Fibroblast of skin of abdomen (primary cell): Measurements from ENCODE around the gene LBX2.
"Not testable (repeated sequence)": the region's sequence is repeated elsewhere in the genome, so short reads cannot be mapped to it uniquely, and the experiment has no call there.

Experiments
- DNase-seq: peaks from one replicate; pipeline ENCODE4 v3.0.0-alpha.2; 2013

LBX2 gene

DNA sequence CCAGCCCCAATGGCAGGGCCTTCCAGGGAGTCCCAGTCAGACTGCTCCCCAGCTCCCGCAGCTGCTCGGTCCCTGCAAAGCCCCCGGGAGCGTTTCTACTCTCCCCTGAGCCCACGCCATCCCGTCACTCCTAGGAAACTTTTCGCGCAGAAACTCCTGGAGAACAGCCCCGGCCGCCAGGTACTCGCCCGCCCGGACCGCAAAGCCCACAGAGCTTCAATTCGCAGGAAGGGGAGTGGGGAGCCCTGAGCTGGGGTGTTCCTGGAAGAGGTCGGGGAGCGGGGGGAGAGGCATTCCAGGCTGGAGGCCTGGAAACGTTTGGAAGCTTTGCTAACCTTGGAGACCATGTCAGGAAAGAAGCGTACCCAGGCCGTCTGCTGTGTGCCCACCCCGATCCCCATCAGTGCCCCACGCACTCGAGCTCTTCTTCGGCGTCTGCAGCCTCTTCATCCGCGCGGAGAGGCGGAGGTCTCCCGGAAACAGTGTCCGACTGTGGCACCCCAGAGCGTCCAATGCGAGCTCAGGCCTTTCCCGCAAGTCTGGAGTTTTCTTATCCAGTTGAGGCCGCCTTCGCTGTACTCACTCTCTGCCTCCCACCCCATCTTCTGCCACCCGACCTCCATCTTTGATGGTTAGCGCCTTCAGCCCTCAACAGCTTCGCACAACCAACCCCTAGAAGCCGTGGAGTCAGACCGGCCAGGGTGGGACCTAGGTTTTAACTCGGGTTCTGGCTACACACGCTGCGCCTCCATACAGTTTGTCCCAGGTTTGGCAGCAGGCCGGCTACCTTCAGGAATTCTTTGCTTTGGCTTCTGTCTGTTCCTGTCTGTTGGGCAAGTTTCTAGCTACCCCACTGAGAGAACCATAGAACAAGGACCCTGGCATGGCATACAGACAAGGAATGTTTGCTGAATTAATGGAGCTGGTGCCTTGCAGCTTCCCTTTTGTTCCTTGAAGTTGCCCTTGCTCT lies 4.4 kb upstream of the LBX2 start:
- DNase-seq, result no peak

- peak; percentile 77 for DNase-seq
Measured at GRCh38 chr2:74502720-74503505, 3.5 kb upstream of the LBX2 start.

DNA sequence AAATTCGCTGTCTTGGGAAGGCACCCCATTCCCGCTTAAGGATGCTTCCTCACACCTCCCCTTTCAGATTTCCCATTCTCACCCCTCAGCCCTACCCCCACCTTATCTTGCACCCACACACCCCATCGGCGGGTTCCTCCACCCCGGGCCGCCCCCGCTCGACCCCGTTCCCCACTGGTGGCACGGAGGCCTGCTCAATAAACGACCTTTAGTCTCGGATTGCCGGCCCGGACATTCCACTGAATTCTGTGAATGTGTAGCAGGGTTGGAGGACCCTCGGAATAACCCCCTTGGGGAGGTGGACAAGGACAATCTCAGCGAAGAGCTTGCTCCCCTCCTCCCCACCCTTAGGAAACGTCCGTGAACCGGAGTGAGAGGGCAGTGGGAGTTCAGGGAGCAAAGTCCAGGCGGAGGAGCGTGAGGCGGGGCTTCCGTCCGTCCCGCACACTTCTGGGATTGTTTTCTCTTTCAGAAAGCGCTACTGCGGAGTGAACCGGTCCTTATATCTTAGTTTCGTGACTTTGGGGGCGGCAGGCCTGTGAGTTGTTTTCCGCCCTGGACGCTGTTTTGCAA lies 2.8 kb upstream of the LBX2 start:
- no peak for DNase-seq

DNA sequence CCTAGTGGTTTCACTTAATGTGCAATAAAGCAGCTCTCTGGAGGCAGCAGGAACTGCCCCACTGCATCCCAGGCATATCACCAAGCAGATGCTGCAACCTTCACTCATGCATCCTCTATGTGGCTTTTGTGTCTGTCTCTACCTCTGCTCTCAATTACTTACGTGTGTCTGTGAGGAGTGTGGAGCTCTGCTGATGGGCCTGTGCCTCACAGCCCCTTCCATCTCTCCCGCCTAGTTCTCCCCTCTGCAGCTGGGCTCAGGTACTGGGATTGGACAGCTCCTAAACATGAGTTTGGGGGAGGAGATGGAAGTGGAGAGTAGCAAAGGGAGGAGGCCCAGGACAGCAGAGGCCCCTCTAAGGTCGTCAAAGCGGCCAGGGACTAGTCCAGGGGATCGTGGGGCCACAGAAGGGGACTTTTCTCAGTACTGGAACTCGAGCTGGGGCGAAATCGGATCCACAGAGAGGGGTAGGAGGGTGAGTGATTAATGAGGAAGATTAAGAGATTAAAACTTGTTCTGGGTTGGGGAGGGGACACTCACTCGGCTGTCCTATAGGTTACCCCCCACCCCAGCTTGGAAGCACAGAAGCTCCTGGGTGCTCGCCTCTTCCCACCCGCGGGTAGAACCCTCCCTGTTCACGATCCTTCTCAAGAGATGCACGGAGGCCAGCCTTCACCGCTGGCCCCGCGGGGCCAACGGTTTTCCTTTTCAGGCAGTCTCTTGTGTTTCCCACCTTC lies 2.1 kb upstream of the LBX2 start:
- no peak for DNase-seq

- DNase-seq, result no peak
Measured at GRCh38 chr2:74500578-74500946, 1.2 kb upstream of the LBX2 start.

DNA sequence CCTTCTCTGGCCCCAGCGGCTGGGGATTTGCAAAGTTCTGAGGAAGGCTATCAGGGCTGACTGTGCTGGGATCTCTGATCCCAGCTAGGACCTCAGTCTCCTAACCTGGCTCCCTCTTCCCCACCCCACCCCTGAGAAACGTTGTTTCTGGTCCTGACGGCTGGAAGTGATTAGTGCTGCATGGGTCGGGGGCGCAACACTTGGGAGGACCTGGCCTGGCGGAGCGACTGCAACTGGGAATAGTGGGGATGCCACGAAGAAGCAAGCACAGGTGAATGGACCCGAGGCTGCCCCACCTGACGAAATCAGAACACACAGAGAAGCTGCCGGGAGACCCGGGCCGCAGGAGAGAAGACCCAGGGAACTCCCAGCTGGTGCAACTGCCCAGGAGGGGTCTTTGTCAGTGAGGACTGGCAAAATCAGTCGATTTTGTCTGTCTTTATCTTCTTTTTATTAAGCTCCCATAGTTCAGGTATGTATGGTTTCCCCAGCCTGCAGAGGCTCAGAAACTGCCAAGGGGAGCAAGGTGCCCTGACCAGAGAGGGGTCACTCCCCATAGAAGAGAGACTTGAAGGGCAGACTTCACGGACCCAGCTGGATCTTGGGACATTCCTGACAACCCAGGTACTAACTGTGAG lies 656 bp upstream of the LBX2 start:
- DNase-seq, result no peak

GRCh38 chr2:74498500-74499266 lies 720 bp downstream of the LBX2 start:
- DNase-seq, result no peak

- no peak for DNase-seq
Measured at GRCh38 chr2:74497777-74498499, 1.5 kb downstream of the LBX2 start.

DNA sequence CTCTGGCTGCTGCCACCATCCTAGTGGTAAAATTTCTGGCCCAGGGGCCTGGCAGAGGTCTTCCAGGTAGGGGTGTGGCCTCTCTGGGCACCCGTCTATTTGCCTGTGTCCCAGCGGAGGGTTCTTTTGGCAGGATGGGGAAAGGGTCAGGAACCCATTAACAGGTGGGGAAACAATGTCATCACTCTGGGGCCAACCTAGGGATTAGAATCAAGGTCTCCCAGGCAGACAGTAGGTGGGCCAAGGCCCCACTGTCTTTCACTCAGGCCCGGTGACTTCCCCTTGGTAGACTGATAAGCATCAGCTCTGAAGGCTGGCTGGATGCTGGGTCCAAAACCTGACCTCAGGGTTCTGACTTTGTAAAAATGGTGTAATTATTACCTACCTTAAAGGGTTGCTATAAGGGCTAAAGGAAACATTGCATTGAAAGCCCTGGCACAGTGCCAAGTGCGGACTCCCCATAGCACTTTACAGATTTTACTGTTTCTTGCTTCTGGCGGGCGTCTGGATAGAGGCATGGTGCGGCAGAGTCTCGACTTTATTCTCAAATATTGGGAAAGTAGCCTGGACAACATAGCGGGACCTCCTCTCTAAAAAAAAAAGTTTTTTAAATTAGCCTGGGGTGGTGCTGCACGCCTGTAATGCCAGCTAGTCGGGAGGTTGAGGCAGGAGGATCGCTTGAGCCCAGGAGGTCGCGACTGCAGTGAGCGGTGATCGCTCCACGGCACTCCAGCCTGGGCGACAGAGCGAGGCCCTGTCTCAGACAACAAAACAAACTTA lies 2.2 kb downstream of the LBX2 start:
- DNase-seq, result no peak

DNA sequence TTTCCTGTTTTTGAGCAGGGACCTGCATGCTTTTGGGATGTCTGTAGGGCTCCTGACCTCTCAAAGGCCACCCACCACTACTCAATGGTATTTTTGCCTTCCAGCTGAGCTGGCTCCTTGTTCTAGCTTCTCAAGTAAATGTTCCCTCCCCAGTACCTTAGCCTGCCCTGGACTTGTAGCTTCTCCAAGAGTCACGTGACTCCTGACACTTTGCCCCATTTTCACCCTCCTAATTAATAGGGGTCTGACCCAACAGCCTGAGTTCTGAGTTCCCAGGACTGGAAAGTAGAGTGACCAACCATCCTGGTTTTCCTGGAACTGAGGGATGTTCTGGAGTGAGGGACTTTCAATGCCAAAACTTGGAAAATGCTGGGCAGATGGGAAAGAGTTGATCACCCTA lies 4.0 kb downstream of the LBX2 start:
- DNase-seq, result no peak

DNA sequence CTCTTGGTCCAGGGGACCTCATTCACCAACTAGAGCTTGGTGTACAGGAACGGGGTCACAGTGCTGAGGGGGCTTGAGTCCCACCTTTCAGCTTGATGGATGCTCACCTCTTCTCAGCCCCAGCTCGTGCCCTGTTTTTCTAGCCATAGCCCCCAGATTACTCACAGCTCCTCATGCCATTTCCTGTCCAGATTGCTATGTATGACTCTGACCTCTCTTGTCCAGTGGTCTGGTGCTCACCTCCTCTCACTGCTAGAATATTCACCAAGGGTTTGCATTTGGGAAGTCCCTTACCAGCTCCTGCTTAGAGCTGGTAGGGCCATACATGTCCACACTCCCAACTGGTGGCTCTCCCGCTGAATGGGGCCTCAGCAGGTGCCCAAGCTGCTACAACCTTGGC lies 5.9 kb downstream of the LBX2 start:
- no peak for DNase-seq

- no peak for DNase-seq
Measured at GRCh38 chr2:74491648-74492544, 7.5 kb downstream of the LBX2 start.

GRCh38 chr2:74489906-74490305 lies 9.5 kb downstream of the LBX2 start:
- no peak for DNase-seq

GRCh38 chr2:74488643-74489481 lies 10.5 kb downstream of the LBX2 start:
- DNase-seq, result no peak

DNA sequence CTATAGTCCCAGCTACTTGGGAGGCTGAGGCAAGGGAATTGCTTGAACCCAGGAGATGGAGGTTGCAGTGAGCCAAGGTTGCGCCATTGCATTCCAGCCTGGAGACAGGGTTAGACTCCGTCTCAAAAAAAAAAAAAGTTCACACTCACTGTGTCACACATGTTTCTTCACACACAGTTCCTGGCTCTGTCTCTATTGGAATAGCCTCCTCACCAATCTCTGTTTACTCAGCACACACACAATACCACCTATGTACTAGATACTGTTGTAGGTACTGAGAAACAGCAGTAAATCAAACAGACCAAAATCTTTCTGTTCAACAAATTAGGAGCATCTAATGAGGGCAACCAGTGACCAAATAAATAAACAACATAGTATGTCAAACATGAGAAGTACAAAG lies 13.3 kb downstream of the LBX2 start:
- DNase-seq, result no peak

DNA sequence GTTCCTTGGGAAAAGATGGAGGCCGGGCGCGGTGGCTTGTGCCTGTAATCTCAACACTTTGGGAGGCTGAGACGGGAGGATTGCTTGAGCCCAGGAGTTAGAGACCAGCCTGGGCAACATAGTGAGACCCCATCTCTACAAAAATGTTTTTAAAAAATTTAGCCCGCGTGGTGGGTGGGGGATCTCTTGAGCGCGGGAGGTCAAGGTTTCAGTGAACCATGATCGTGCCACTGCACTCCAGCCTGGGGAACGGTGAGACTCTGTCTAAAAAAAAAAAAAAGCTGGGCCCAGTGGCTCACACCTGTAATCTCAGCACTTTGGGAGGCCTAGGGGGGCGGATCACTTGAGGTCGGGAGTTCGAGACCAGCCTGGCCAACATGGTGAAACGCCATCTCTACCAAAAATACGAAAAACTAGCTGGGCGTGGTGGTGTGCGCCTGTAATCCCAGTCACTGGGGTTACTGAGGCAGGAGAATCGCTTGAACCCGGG lies 15.7 kb downstream of the LBX2 start:
- DNase-seq, result not testable (repeated sequence)
